SK-N-SH (cell line): ENCODE results near the gene CYB561A3. TPM values are rescaled to one million over a fixed set of nuclear protein-coding genes. Genes with fewer than 3 reads are reported as not detected.
A peak's percentile ranks its signal among the peaks of the same experiment; 100 is the strongest.

ENCODE experiments used
- CTCF ChIA-PET: fragments of 300-600, 350-600 bp; formaldehyde crosslinking; extraction: SDS; loops from one replicate; lab custom pipeline; 2021; lab: Yijun Ruan, JAX
- POLR2A ChIA-PET: fragments of 350-600 bp; sonication (Branson Sonifier 250); formaldehyde crosslinking; extraction: SDS; loops from one replicate; lab custom pipeline; 2020; ENCODE audit warnings: antibody characterized with exemption, inconsistent platforms; lab: Yijun Ruan, JAX
- DNase-seq: peaks from one replicate; pipeline ENCODE4 v3.0.0; 2012
- H2AFZ ChIP-seq: fragments of 200-600 bp; sonication (generic); 2 replicates; pipeline ENCODE4 v1.8.1; 2016; ENCODE audit warnings: antibody characterized with exemption, mild to moderate bottlenecking, low read depth
- H3F3A ChIP-seq: fragments of 200-600 bp; sonication (generic); replicated peaks from 2 replicates; pipeline ENCODE3; 2016; ENCODE audit warnings: antibody characterized with exemption, mild to moderate bottlenecking; ENCODE audit not compliant: insufficient read depth
- H3K27ac ChIP-seq, 2 experiments: fragments of 200-500 bp in 1 of 2; fragments of 200-600 bp in 1 of 2; sonication (Bioruptor generic) in 1 of 2; sonication (generic), shearing (Covaris generic) in 1 of 2; 2 replicates each; pipeline versions ENCODE4 v1.5.1 to v1.6.1; 2014 to 2016; ENCODE audit warnings: low read depth in 2 of 2, inconsistent platforms in 1 of 2, low read length in 1 of 2, mild to moderate bottlenecking in 1 of 2, mixed read lengths in 1 of 2
- H3K27me3 ChIP-seq: fragments of 200-600 bp; sonication (generic), shearing (Covaris generic); 2 replicates; pipeline ENCODE4 v1.6.1; 2016; ENCODE audit warnings: mixed run types; ENCODE audit not compliant: insufficient read depth
- H3K36me3 ChIP-seq, 2 experiments: fragments of 200-500 bp in 1 of 2; fragments of 200-600 bp in 1 of 2; sonication (Bioruptor generic) in 1 of 2; sonication (generic) in 1 of 2; replicated peaks in 1 of 2; 2 replicates each; pipeline versions ENCODE3 to v1.5.1; 2014 to 2016; ENCODE audit warnings: low read length in 1 of 2, mild to moderate bottlenecking in 1 of 2; ENCODE audit not compliant: insufficient read depth in 2 of 2, control insufficient read depth in 1 of 2
- H3K4me1 ChIP-seq, 2 experiments: fragments of 200-500 bp in 1 of 2; fragments of 200-600 bp in 1 of 2; sonication (Bioruptor generic) in 1 of 2; sonication (generic), shearing (Covaris generic) in 1 of 2; 2 replicates each; pipeline versions ENCODE4 v1.5.1 to v1.6.1; 2014 to 2016; ENCODE audit warnings: low read depth in 1 of 2, low read length in 1 of 2, mixed run types in 1 of 2; ENCODE audit not compliant: insufficient read depth in 2 of 2, control insufficient read depth in 1 of 2
- H3K4me2 ChIP-seq: fragments of 200-600 bp; sonication (generic), shearing (Covaris generic); 2 replicates; pipeline ENCODE4 v1.6.1; 2017; ENCODE audit warnings: mixed run types
- H3K4me3 ChIP-seq, 2 experiments: fragments of 200-500 bp in 1 of 2; fragments of 200-600 bp in 1 of 2; sonication (Bioruptor generic) in 1 of 2; sonication (generic), shearing (Covaris generic) in 1 of 2; 2 replicates each; pipeline versions ENCODE4 v1.5.1 to v1.8.1; 2014 to 2016; ENCODE audit warnings: low read depth in 2 of 2, inconsistent platforms in 1 of 2, low read length in 1 of 2, mild to moderate bottlenecking in 1 of 2, mixed read lengths in 1 of 2, moderate library complexity in 1 of 2
- H3K79me2 ChIP-seq: fragments of 200-600 bp; sonication (generic); 2 replicates; pipeline ENCODE4 v1.8.1; 2017; ENCODE audit warnings: mild to moderate bottlenecking; ENCODE audit not compliant: insufficient read depth
- H3K9ac ChIP-seq: fragments of 200-600 bp; sonication (generic); 2 replicates; pipeline ENCODE4 v1.6.1; 2017; ENCODE audit warnings: mixed run types
- H3K9me2 ChIP-seq: fragments of 200-600 bp; sonication (generic); 2 replicates; pipeline ENCODE4 v1.6.1; 2017; ENCODE audit warnings: mixed run types
- H3K9me3 ChIP-seq: fragments of 200-600 bp; sonication (generic); 2 replicates; pipeline ENCODE4 v1.6.1; 2017; ENCODE audit warnings: mixed run types, mild to moderate bottlenecking, moderate library complexity
- H4K20me1 ChIP-seq: fragments of 200-600 bp; sonication (generic); 2 replicates; pipeline ENCODE4 v1.6.1; 2017; ENCODE audit warnings: mild to moderate bottlenecking, mixed run types; ENCODE audit not compliant: insufficient read depth
- CHD2 ChIP-seq: fragments of 150-350 bp; IDR thresholded peaks from 2 replicates; pipeline ENCODE4 v1.6.1; 2018; ENCODE audit warnings: low read length; ENCODE audit not compliant: partially characterized antibody
- CTCF ChIP-seq: fragments of 200-600 bp; sonication (generic); IDR thresholded peaks from 2 replicates; pipeline ENCODE4 v1.6.1; 2017; ENCODE audit warnings: antibody characterized with exemption, mild to moderate bottlenecking, moderate library complexity
- ELF1 ChIP-seq: IDR thresholded peaks from 2 replicates; pipeline ENCODE4 v1.4.0; 2012
- EZH2phosphoT487 ChIP-seq: fragments of 200-600 bp; sonication (generic); IDR thresholded peaks from 2 replicates; pipeline ENCODE4 v1.6.1; 2017; ENCODE audit warnings: low read depth, mixed run types, mild to moderate bottlenecking, antibody characterized with exemption, moderate library complexity, borderline replicate concordance
- FOSL2 ChIP-seq: IDR thresholded peaks from 2 replicates; pipeline ENCODE4 v1.4.0; 2012; ENCODE audit warnings: low read depth, mild to moderate bottlenecking, moderate library complexity, borderline replicate concordance
- FOXJ3 ChIP-seq: sonication (generic); formaldehyde crosslinking; IDR thresholded peaks from 2 replicates; pipeline ENCODE4 v1.5.1; 2020; ENCODE audit warnings: mild to moderate bottlenecking, missing genetic modification reagents
- FOXM1 ChIP-seq: IDR thresholded peaks from 2 replicates; pipeline ENCODE4 v1.4.0; 2012; ENCODE audit warnings: low read depth, mild to moderate bottlenecking
- GATA2 ChIP-seq: sonication (generic); formaldehyde crosslinking; IDR thresholded peaks from 2 replicates; pipeline ENCODE4 v1.5.0; 2020; ENCODE audit warnings: mild to moderate bottlenecking, missing genetic modification reagents
- IRF3 ChIP-seq: fragments of 150-350 bp; IDR thresholded peaks from 2 replicates; pipeline ENCODE4 v1.6.1; 2016; ENCODE audit warnings: mild to moderate bottlenecking, low read depth, low read length
- MAX ChIP-seq: IDR thresholded peaks from 2 replicates; pipeline ENCODE4 v1.4.0; 2012; ENCODE audit warnings: low read depth
- MEF2A ChIP-seq: IDR thresholded peaks from 2 replicates; pipeline ENCODE4 v1.4.0; 2012; ENCODE audit warnings: low read depth, borderline replicate concordance
- NFIC ChIP-seq: IDR thresholded peaks from 2 replicates; pipeline ENCODE4 v1.4.0; 2012; ENCODE audit warnings: borderline replicate concordance
- NRF1 ChIP-seq: IDR thresholded peaks from 2 replicates; pipeline ENCODE4 v1.6.1; 2012; ENCODE audit warnings: low read depth, mild to moderate bottlenecking, low read length
- RFX5 ChIP-seq: IDR thresholded peaks from 2 replicates; pipeline ENCODE4 v1.6.1; 2012; ENCODE audit warnings: mild to moderate bottlenecking, improper control_type of control experiment, low read length
- TAF1 ChIP-seq: IDR thresholded peaks from 2 replicates; pipeline ENCODE4 v1.6.1; 2012; ENCODE audit warnings: low read depth, mild to moderate bottlenecking, low read length, moderate library complexity, borderline replicate concordance
- USF2 ChIP-seq: fragments of 150-350 bp; IDR thresholded peaks from 2 replicates; pipeline ENCODE4 v1.6.1; 2017; ENCODE audit warnings: antibody characterized with exemption, low read length, low read depth, borderline replicate concordance
- YY1 ChIP-seq: IDR thresholded peaks from 2 replicates; pipeline ENCODE4 v1.4.0; 2012; ENCODE audit warnings: low read depth, mild to moderate bottlenecking
- WGBS: methylation state at CpG from one replicate; pipeline ENCODE4 v1.1.6; 2017; ENCODE audit warnings: low lambda C conversion rate; 5-methylcytosine and 5-hydroxymethylcytosine counted together
- polyA plus RNA-seq, 3 experiments: library from polyadenylated mRNA; depleted of rRNA; stranded (reverse); fragments of >200 nt; gene quantifications; 2 replicates each; pipeline ENCODE4 v1.2.3, GENCODE V29; 2012

The CYB561A3 gene
- polyA plus RNA-seq, 1 of the 3 experiments (the other 2 are of a cell fraction) = 76.4 TPM

GRCh38 chr11:61361741-61362541 lies at the start of gene CYB561A3, which contains the start of gene TMEM138 (continued):
- TF ChIP-seq NFIC (peak; percentile 5; the same call in 1 of the 2 replicates), NRF1 (no peak; the same call in 1 of the 2 replicates), TAF1 (peak; percentile 88), USF2 (no peak), GATA2 (CRISPR knock-in tag) (no peak), RFX5 (peak; percentile 59; the same call in 1 of the 2 replicates), FOXM1 (peak; percentile 47; the same call in 1 of the 2 replicates), CHD2 (peak; percentile 34), CTCF (no peak), ELF1 (peak; percentile 71)

GRCh38 chr11:61406991-61407728 lies 45.5 kb upstream of the CYB561A3 start:
- Histone ChIP-seq H2AFZ (no peak overlapping the region), H3K9me2 (no peaks in the 10 kb centered on the region), H3K27ac (no peak overlapping the region), H3K36me3 (peaks cover 81 to 84% of the 10 kb centered on the region in 2 experiments), H4K20me1 (0 out of 2 replicates have a peak, but pooled peaks cover 6% of the 10 kb centered on the region), H3K9ac (no peak overlapping the region), H3K4me2 (no peak overlapping the region), H3F3A (peaks cover 10% of the 10 kb centered on the region), H3K4me3 (no peak overlapping the region), H3K27me3 (no peaks in the 10 kb centered on the region), H3K9me3 (no peaks in the 10 kb centered on the region), H3K4me1 (no peaks in the 10 kb centered on the region), H3K79me2 (peaks cover 18% of the 10 kb centered on the region; the same call in 1 of the 2 replicates)
- no peak for TF ChIP-seq YY1
- TF ChIP-seq FOSL2 = no peak
- TF ChIP-seq NRF1 = no peak
- TF ChIP-seq CTCF = no peak
- TF ChIP-seq MEF2A = no peak
- no peak for TF ChIP-seq TAF1
- TF ChIP-seq IRF3 = no peak
- TF ChIP-seq MAX = no peak
- TF ChIP-seq FOXJ3 (CRISPR knock-in tag) = no peak
- no peak for TF ChIP-seq EZH2phosphoT487
- WGBS = 94% methylated on average over 5 of the region's 5 CpGs
- no peak for DNase-seq
- POLR2A ChIA-PET = no interaction called here
- CTCF ChIA-PET = interaction anchor here (1.0 to 1.9 kb wide), 3 partner anchors 21 to 28 kb away, joined by 3 to 6 read pairs (median 4); no protein-coding TSS in a partner anchor
